Left ventricle myocardium superior (tissue), 1 donor: ENCODE results near the gene RGS14. TPM values are rescaled to one million over a fixed set of nuclear protein-coding genes. Genes with fewer than 3 reads are reported as not detected.
"Not testable (repeated sequence)": the region's sequence is repeated elsewhere in the genome, so short reads cannot be mapped to it uniquely, and the experiment has no call there.

ENCODE experiments used
- ATAC-seq: fragments of 200-7000 bp; cut with Tn5 transposase; one replicate; pipeline ENCODE4 v1.9.1; 2020; ENCODE audit warnings: mild to moderate bottlenecking, moderate library complexity
- DNase-seq: peaks from one replicate; pipeline ENCODE4 v3.0.0-alpha.2; 2020
- intact Hi-C: fragments of 100-400 bp; cut with micrococcal nuclease; formaldehyde crosslinking; loops from one replicate; pipeline ENCODE4 v1.11.0; 2022
- total RNA-seq: library from RNA; stranded (reverse); fragmentation: NEBNext Ultra II Directional; extraction: Animal tissue kit (Norgen Biotek cat#: 25700); gene quantifications from one replicate; pipeline ENCODE4 v1.2.1, GENCODE V29; 2021
- donor health status: DM: no; HTN: yes; CAD: no; lungs with severe emphysema.

Gene RGS14
- total RNA-seq, 1 donor from 2014 or later = 2.0 TPM

- intact Hi-C loops, ATAC-seq, DNase-seq: not testable (repeated sequence)
Observed at GRCh38 chr5:177360740-177361139, 3.0 kb downstream of the RGS14 start.

- no peak for DNase-seq
- intact Hi-C loops = no loop called here
- no peak for ATAC-seq
Observed at GRCh38 chr5:177361418-177362291, 3.9 kb downstream of the RGS14 start.

GRCh38 chr5:177362292-177362609, 4.5 kb downstream of the RGS14 start:
- intact Hi-C loops = no loop called here
- ATAC-seq (no peak), DNase-seq (no peak)

- intact Hi-C loops = no loop called here
- ATAC-seq = peak; percentile 62
- DNase-seq = peak; percentile 74
Observed at GRCh38 chr5:177362610-177363507, 5.1 kb downstream of the RGS14 start.

GRCh38 chr5:177363565-177363964, 5.8 kb downstream of the RGS14 start:
- DNase-seq (no peak), ATAC-seq (no peak)
- intact Hi-C loops = no loop called here

- intact Hi-C loops = no loop called here
- ATAC-seq (no peak), DNase-seq (no peak)
Observed at GRCh38 chr5:177364159-177364962, 6.6 kb downstream of the RGS14 start.

GRCh38 chr5:177365845-177366527, 8.3 kb downstream of the RGS14 start:
- no peak for DNase-seq
- intact Hi-C loops = no loop called here
- no peak for ATAC-seq

GRCh38 chr5:177366528-177367322, 9.0 kb downstream of the RGS14 start:
- DNase-seq (peak; percentile 91), ATAC-seq (peak; percentile 86)
- intact Hi-C loops = no loop called here

- intact Hi-C loops = no loop called here
- no peak for DNase-seq
Observed at GRCh38 chr5:177367323-177367848, 9.7 kb downstream of the RGS14 start.

GRCh38 chr5:177367981-177368868, 10.5 kb downstream of the RGS14 start:
- intact Hi-C loops = no loop called here
- ATAC-seq (no peak), DNase-seq (no peak)

More at GRCh38 chr5:177367323-177367848, 9.7 kb downstream of the RGS14 start:
- peak; percentile 10 for ATAC-seq

GRCh38 chr5:177368869-177369644, 11.3 kb downstream of the RGS14 start:
- no peak for ATAC-seq
- no peak for DNase-seq
- intact Hi-C loops = no loop called here

GRCh38 chr5:177369645-177370440, 12.1 kb downstream of the RGS14 start:
- intact Hi-C loops = loop anchor here (10.0 kb wide), 1 partner anchor 45 kb away; no protein-coding TSS in a partner anchor
- peak; percentile 7 for ATAC-seq
- DNase-seq = no peak

- DNase-seq (peak; percentile 80), ATAC-seq (peak; percentile 64)
- intact Hi-C loops = loop anchor here (10.0 kb wide), 1 partner anchor 46 kb away; no protein-coding TSS in a partner anchor
Observed at GRCh38 chr5:177370488-177371119, 12.9 kb downstream of the RGS14 start.

- no peak for ATAC-seq
- intact Hi-C loops = loop anchor here (10.0 kb wide), 1 partner anchor 47 kb away; no protein-coding TSS in a partner anchor
- DNase-seq = no peak
Observed at GRCh38 chr5:177371120-177372033, 13.7 kb downstream of the RGS14 start.
